NCI-H524 treated with DMSO at 0.1 percent for 48 hours (cell line): ENCODE measurements around the gene HEPACAM.

Experiments used
- DNase-seq: peaks from one replicate; lab custom pipeline; 2025; lab: John Stamatoyannopoulos, UW

The HEPACAM gene

DNA sequence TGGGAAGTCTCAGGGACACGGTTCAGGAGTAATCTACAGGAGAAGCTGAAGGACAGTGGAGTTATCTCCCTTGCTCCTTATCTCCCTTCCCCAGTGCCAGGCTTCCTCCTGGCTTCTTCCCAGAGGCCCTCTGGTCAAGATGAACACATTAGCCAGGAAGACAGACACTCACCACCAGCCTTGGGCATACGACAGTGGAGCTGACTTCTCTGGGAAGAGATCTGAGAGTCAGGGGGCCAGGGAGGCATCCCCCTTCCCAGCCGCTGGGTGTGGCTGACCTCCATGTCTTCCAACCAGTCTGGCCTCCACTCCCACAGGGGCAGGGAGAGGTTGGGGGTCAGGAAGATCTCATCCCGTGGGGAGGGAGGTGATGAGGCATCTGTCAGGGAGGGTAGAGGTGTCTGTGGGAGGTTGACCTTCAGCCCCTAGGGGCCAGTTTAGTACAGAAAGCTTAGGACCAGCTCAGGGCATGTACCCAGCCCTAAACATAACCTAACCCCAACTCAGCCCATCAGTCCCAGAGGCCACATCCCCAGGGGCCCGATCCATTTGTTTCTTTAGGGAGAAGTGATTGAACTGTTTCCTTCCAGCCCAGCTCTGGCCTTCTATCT is 50.9 kb downstream of the HEPACAM start:
- DNase-seq: no peak

GRCh38 chr11:124884340-124884739 is 51.5 kb downstream of the HEPACAM start:
- no peak for DNase-seq

GRCh38 chr11:124882339-124883071 is 53.3 kb downstream of the HEPACAM start:
- no peak for DNase-seq

DNA sequence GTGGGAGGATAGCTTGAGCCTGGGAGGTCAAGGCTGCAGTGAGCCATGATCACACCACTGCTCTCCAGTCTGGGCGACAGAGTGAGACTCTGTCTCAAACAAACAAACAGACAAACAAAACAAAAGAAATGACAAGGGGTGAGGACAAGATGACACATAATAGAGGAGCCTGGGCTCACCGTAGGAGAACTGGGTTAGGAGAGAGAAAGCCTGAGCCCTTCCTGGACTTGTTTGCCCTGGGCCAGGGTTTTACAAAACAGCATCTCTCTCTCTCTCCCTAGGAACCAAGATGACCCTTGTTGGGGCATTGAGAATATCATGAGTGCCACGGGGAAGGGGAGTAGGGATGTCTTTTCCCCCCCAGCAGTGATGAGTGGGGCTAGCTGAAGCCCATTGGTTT is 54.9 kb downstream of the HEPACAM start:
- no peak for DNase-seq

GRCh38 chr11:124880290-124880611 is 55.6 kb downstream of the HEPACAM start:
- no peak for DNase-seq

- no peak for DNase-seq
Measured at GRCh38 chr11:124879493-124880289, 56.2 kb downstream of the HEPACAM start.

- DNase-seq: no peak
Measured at GRCh38 chr11:124878759-124879492, 56.9 kb downstream of the HEPACAM start.

DNA sequence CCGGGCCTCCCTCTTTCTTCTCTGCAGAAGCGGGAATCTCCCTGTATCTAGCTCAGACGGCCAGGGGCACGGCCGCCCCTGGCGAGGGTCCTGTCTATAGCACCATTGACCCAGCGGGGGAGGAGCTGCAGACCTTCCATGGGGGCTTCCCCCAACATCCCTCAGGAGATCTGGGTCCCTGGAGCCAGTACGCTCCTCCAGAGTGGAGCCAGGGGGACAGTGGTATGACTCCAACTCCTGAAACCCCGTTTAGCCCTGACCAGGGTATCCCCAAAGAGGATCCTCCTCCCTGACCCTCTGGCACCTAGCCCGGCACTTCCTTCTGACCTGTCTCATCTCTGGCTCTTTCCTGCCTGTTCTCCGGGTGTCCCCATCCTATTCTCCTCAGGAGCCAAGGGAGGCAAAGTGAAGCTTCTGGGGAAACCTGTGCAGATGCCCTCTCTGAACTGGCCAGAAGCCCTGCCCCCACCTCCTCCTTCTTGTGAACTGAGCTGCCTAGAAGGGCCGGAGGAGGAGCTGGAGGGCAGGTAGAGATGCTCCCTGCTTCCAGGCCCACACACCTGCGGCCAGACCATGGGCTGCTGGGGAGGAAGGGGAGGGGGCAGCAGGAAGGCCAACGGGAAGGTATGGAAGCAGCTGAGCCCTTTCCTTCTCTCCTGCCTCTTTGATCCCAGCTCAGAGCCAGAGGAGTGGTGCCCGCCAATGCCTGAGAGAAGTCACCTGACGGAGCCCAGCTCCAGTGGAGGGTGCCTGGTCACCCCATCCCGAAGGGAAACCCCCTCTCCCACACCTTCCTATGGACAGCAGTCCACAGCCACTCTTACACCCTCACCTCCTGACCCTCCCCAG is 57.7 kb downstream of the HEPACAM start:
- DNase-seq: no peak

DNA sequence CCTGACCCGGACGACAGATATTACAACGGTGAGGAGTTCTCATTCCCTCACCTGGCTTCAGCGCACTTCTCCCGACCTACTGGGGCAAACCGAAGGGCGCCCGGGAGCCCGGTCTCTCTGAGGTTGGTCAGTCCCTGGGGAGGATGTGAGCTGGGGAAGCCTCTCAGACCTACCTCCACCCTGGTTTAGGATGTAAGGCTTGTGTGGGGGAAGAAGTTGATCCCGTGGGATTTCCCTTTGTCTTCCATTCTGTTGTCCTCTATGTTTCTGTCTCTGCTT is 58.3 kb downstream of the HEPACAM start:
- no peak for DNase-seq

GRCh38 chr11:124876818-124877630 is 58.8 kb downstream of the HEPACAM start:
- no peak for DNase-seq

- peak; percentile 74 for DNase-seq
Measured at GRCh38 chr11:124875943-124876817, 59.7 kb downstream of the HEPACAM start.

- no peak for DNase-seq
Measured at GRCh38 chr11:124875401-124875800, 60.4 kb downstream of the HEPACAM start.

DNA sequence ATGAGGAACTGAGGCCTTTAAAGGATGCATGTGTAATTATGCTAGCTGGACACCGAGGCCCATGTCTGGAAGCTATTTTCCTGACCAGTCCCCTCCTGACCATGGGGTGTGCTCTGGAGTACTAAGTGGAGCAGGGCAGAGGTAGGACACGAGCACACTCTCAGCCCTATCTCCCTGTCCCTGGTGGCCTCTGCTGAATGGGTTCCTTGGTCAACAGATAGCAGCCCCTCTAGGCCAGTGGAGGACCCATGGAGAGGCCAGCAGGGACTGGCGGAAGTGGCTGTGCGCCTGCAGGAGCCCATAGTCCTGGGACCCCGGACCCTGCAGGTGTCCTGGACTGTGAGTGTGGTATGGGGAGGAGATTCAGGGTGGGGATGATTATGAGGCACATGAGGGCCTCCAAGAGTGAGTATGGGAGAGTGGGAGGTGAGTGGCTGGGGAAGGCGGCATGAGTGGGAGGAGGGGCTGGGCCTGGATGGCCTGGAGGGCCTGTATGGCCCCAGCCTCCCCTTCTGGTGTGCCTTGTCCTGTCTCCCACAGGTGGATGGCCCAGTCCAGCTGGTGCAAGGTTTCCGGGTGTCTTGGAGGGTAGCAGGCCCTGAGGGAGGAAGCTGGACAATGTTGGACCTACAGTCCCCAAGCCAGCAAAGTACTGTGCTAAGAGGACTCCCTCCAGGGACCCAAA is 61.1 kb downstream of the HEPACAM start:
- no peak for DNase-seq

DNA sequence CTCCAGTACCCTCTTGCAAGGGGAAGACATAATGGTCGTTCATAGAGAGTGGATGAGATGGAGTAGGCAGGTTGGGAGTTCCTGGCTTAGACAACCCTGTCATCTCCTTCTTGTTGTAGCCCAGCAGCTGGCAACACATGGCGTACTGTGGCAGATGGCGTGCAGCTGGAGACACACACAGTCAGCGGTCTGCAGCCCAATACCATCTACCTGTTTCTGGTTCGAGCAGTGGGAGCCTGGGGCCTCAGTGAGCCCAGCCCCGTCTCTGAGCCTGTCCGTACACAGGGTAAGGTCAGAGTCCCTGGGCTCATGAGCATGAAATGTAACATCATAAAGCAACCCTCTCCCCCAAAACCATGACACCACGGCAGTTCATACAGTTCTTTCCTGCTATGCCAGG is 61.9 kb downstream of the HEPACAM start:
- no peak for DNase-seq

DNA sequence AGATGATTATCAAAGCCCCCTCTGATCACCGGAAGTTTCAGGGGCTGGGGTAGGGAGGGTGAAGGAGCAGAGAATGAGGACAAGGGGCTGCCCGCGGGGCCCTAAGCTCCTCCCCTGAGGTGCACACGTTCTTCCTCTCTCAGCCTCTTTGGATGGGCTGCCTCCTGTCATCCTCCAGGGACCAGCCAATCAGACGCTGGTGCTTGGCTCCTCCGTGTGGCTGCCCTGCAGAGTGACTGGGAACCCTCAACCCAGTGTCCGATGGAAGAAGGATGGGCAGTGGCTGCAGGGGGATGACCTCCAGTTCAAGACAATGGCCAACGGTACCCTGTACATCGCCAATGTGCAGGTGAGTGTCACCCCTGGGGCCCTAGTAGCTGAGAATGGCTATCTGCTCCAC is 63.1 kb downstream of the HEPACAM start:
- DNase-seq: no peak

GRCh38 chr11:124872280-124872679 is 63.6 kb downstream of the HEPACAM start:
- DNase-seq: no peak

DNA sequence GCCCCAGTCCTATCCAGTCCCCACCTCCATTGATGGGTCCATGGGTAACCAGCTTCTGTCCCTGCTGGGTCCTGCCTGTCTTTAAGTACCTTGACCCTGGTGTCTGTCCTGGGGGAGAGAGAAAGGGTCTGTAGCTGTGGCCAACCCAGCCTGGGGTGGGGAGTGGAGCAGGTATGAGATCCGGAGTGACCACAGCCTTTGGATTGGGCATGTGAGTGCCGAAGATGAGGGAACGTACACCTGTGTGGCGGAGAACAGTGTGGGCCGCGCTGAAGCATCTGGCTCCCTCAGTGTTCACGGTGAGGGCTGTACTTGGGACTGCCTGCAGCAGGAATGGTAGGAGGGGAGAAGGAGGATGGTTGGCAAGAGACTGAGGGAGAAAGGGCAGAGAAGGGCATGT is 65.4 kb downstream of the HEPACAM start:
- DNase-seq: no peak

GRCh38 chr11:124869856-124870387 is 65.9 kb downstream of the HEPACAM start:
- no peak for DNase-seq

DNA sequence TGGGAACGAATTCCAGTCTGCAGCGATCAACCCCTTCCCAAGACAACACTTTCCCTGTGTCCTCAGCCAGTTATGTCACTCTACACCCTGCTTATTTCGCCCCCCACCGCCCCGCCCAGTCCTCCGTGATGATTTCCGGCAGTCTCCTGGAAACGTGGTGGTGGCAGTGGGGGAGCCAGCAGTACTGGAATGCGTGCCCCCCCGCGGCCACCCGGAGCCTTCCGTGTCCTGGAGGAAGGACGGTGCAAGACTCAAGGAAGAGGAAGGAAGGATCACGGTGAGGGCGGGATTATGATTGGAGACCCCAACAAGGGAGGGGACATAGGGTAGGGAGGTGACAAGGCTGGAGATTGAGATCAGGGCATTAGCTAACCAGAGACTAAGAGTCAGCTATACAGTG is 66.5 kb downstream of the HEPACAM start:
- no peak for DNase-seq
